K562 (cell line): ENCODE data around the gene ARHGAP25. TPM values are rescaled to one million over a fixed set of nuclear protein-coding genes. Genes with fewer than 3 reads are reported as not detected.

Experiments used
- COPS2 ChIP-seq: fragments of 450-650 bp; conservative IDR thresholded peaks from 2 replicates; pipeline ENCODE4 v1.6.1; 2016; ENCODE audit warnings: mild to moderate bottlenecking, moderate library complexity
- FOXP4 ChIP-seq: sonication (generic); formaldehyde crosslinking; IDR thresholded peaks from 2 replicates; pipeline ENCODE4 v1.8.0; 2022; ENCODE audit warnings: mild to moderate bottlenecking, missing genetic modification reagents, borderline replicate concordance
- L3MBTL2 ChIP-seq: fragments of 450-650 bp; IDR thresholded peaks from 2 replicates; pipeline ENCODE4 v1.6.1; 2016; ENCODE audit warnings: mild to moderate bottlenecking, moderate library complexity
- LARP7 ChIP-seq: fragments of 450-650 bp; IDR thresholded peaks from 2 replicates; pipeline ENCODE4 v1.6.1; 2016
- MAFK ChIP-seq: IDR thresholded peaks from 2 replicates; pipeline ENCODE4 v1.6.1; 2011; ENCODE audit warnings: low read length, improper control_type of control experiment
- RBBP5 ChIP-seq: fragments of 200-600 bp; sonication (generic); IDR thresholded peaks from 2 replicates; pipeline ENCODE4 v1.6.1; 2012; ENCODE audit warnings: borderline replicate concordance, mild to moderate bottlenecking, low read length, control low read depth, inconsistent platforms; ENCODE audit not compliant: insufficient read depth, poor library complexity, severe bottlenecking
- USF1 ChIP-seq: sonication (generic); formaldehyde crosslinking; IDR thresholded peaks from 2 replicates; pipeline ENCODE4 v1.9.0; 2022; ENCODE audit warnings: mild to moderate bottlenecking, missing genetic modification reagents
- polyA plus RNA-seq, 8 experiments: library from polyadenylated mRNA; depleted of rRNA in 4 of 8; stranded (reverse) in 5 of 8; unstranded in 3 of 8; fragments of >200 nt; fragmentation: Nextera tagmentation in 2 of 8; fragmentation: Illumina TruSeq in 1 of 8; extraction: Ambion mirVana in 2 of 8; extraction: Trizol in 1 of 8; gene quantifications; 2 replicates each; pipeline versions ENCODE4 v1.2.1 to v1.2.3, GENCODE V29; 2011 to 2014; ENCODE audit warnings: inconsistent platforms in 1 of 8, missing spikeins in 1 of 8
- total RNA-seq, 7 experiments: library from RNA; depleted of rRNA in 6 of 7; stranded (reverse); fragments of >200 nt in 6 of 7; fragmentation: Illumina TruSeq in 2 of 7; extraction: Trizol in 2 of 7; gene quantifications; 2 replicates each; pipeline versions ENCODE4 v1.2.1 to v1.2.3, GENCODE V29; 2011 to 2021; ENCODE audit warnings: low replicate concordance in 1 of 7
- TF ChIP-seq, protein P1 (sequence below): fragments of 450-650 bp; IDR thresholded peaks from 2 replicates; pipeline ENCODE4 v1.6.1; 2016; ENCODE audit warnings: mild to moderate bottlenecking, moderate library complexity

Gene ARHGAP25
- total and polyA plus RNA-seq, 9 of the 15 experiments (the other 6 are each of a cell fraction or from before 2014, with no cell fraction given): 4.9 to 14.8 (median 10.7) TPM

DNA sequence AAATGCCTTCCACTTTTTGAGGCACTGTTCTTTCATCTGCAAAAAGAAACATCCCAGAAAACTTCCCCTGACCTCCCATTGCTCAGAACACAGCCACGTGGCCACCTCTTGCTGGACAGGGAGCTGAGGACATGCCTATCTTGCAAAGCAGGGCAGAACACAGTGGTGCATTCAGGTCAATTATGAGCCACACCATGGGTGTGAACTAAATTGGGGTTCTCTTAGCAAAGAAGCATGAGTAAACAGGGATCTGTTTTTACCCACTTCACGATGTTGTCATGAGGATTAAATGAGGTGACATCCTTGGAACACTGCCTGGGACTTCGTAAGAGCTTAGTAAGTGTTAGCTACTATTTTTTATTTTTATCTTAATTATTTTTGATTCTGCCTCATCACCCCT lies 111.5 kb downstream of the ARHGAP25 start (continued):
- TF ChIP-seq, protein P1, sequence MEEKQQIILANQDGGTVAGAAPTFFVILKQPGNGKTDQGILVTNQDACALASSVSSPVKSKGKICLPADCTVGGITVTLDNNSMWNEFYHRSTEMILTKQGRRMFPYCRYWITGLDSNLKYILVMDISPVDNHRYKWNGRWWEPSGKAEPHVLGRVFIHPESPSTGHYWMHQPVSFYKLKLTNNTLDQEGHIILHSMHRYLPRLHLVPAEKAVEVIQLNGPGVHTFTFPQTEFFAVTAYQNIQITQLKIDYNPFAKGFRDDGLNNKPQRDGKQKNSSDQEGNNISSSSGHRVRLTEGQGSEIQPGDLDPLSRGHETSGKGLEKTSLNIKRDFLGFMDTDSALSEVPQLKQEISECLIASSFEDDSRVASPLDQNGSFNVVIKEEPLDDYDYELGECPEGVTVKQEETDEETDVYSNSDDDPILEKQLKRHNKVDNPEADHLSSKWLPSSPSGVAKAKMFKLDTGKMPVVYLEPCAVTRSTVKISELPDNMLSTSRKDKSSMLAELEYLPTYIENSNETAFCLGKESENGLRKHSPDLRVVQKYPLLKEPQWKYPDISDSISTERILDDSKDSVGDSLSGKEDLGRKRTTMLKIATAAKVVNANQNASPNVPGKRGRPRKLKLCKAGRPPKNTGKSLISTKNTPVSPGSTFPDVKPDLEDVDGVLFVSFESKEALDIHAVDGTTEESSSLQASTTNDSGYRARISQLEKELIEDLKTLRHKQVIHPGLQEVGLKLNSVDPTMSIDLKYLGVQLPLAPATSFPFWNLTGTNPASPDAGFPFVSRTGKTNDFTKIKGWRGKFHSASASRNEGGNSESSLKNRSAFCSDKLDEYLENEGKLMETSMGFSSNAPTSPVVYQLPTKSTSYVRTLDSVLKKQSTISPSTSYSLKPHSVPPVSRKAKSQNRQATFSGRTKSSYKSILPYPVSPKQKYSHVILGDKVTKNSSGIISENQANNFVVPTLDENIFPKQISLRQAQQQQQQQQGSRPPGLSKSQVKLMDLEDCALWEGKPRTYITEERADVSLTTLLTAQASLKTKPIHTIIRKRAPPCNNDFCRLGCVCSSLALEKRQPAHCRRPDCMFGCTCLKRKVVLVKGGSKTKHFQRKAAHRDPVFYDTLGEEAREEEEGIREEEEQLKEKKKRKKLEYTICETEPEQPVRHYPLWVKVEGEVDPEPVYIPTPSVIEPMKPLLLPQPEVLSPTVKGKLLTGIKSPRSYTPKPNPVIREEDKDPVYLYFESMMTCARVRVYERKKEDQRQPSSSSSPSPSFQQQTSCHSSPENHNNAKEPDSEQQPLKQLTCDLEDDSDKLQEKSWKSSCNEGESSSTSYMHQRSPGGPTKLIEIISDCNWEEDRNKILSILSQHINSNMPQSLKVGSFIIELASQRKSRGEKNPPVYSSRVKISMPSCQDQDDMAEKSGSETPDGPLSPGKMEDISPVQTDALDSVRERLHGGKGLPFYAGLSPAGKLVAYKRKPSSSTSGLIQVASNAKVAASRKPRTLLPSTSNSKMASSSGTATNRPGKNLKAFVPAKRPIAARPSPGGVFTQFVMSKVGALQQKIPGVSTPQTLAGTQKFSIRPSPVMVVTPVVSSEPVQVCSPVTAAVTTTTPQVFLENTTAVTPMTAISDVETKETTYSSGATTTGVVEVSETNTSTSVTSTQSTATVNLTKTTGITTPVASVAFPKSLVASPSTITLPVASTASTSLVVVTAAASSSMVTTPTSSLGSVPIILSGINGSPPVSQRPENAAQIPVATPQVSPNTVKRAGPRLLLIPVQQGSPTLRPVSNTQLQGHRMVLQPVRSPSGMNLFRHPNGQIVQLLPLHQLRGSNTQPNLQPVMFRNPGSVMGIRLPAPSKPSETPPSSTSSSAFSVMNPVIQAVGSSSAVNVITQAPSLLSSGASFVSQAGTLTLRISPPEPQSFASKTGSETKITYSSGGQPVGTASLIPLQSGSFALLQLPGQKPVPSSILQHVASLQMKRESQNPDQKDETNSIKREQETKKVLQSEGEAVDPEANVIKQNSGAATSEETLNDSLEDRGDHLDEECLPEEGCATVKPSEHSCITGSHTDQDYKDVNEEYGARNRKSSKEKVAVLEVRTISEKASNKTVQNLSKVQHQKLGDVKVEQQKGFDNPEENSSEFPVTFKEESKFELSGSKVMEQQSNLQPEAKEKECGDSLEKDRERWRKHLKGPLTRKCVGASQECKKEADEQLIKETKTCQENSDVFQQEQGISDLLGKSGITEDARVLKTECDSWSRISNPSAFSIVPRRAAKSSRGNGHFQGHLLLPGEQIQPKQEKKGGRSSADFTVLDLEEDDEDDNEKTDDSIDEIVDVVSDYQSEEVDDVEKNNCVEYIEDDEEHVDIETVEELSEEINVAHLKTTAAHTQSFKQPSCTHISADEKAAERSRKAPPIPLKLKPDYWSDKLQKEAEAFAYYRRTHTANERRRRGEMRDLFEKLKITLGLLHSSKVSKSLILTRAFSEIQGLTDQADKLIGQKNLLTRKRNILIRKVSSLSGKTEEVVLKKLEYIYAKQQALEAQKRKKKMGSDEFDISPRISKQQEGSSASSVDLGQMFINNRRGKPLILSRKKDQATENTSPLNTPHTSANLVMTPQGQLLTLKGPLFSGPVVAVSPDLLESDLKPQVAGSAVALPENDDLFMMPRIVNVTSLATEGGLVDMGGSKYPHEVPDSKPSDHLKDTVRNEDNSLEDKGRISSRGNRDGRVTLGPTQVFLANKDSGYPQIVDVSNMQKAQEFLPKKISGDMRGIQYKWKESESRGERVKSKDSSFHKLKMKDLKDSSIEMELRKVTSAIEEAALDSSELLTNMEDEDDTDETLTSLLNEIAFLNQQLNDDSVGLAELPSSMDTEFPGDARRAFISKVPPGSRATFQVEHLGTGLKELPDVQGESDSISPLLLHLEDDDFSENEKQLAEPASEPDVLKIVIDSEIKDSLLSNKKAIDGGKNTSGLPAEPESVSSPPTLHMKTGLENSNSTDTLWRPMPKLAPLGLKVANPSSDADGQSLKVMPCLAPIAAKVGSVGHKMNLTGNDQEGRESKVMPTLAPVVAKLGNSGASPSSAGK: peak; percentile 43; the same call in 1 of the 2 replicates
- TF ChIP-seq USF1 (0 out of 2 replicates have a peak, but pooled peaks have one; percentile 17), L3MBTL2 (peak; percentile 32; the same call in 1 of the 2 replicates), FOXP4 (CRISPR knock-in tag) (no peak), MAFK (no peak), RBBP5 (no peak), COPS2 (no peak), LARP7 (no peak)
